ENCODE data around the gene SPAG17.

Gene SPAG17

GRCh38 chr1:118151312-118151937, 33.6 kb downstream of the SPAG17 start:
- Mint-ChIP-seq H3K36me3 (no peaks in the 10 kb centered on the region), H3K4me3 (no peak overlapping the region), H3K27ac (no peak overlapping the region), H3K4me1 (no peaks in the 10 kb centered on the region), H3K27me3 (no peaks in the 10 kb centered on the region), H3K9me3 (peaks cover 0 to 2% of the 10 kb centered on the region in 2 donors)
- ATAC-seq (replicated peaks) (no peak), DNase-seq (peak; percentile 18)

GRCh38 chr1:118149799-118150198, 35.2 kb downstream of the SPAG17 start:
- H3K36me3 Mint-ChIP-seq, result no peaks in the 10 kb centered on the region
- no peaks in the 10 kb centered on the region for H3K27me3 Mint-ChIP-seq
- no peak overlapping the region for H3K27ac Mint-ChIP-seq

GRCh38 chr1:118148034-118148433, 37.0 kb downstream of the SPAG17 start:
- Mint-ChIP-seq H3K9me3 (peaks cover 0 to 2% of the 10 kb centered on the region in 2 donors), H3K27me3 (peaks cover 5 to 9% of the 10 kb centered on the region in 2 donors), H3K36me3 (no peaks in the 10 kb centered on the region), H3K27ac (no peak overlapping the region), H3K4me1 (no peaks in the 10 kb centered on the region), H3K4me3 (no peak overlapping the region)
- DNase-seq (no peak), ATAC-seq (replicated peaks) (no peak)

More at GRCh38 chr1:118149799-118150198, 35.2 kb downstream of the SPAG17 start:
- ATAC-seq (replicated peaks) (no peak), DNase-seq (no peak)
- Mint-ChIP-seq H3K4me1 (no peaks in the 10 kb centered on the region), H3K4me3 (no peak overlapping the region), H3K9me3 (peaks cover 0 to 2% of the 10 kb centered on the region in 2 donors)

GRCh38 chr1:118147522-118147921, 37.5 kb downstream of the SPAG17 start:
- DNase-seq, result no peak
- Mint-ChIP-seq H3K4me3 (no peak overlapping the region), H3K27ac (no peak overlapping the region), H3K9me3 (peaks cover 0 to 2% of the 10 kb centered on the region in 2 donors), H3K4me1 (no peaks in the 10 kb centered on the region), H3K27me3 (peaks cover 5 to 9% of the 10 kb centered on the region in 2 donors), H3K36me3 (no peaks in the 10 kb centered on the region)
- no peak for ATAC-seq (replicated peaks)

- Mint-ChIP-seq H3K9me3 (peaks cover 0 to 2% of the 10 kb centered on the region in 2 donors), H3K27me3 (peaks cover 5 to 9% of the 10 kb centered on the region in 2 donors), H3K4me3 (no peak overlapping the region), H3K4me1 (no peaks in the 10 kb centered on the region), H3K36me3 (no peaks in the 10 kb centered on the region), H3K27ac (no peak overlapping the region)
- ATAC-seq (replicated peaks), result no peak
- no peak for DNase-seq
Observed at GRCh38 chr1:118145721-118146120, 39.3 kb downstream of the SPAG17 start.

GRCh38 chr1:118144684-118145083, 40.3 kb downstream of the SPAG17 start:
- Mint-ChIP-seq H3K9me3 (peaks cover 0 to 3% of the 10 kb centered on the region in 2 donors), H3K27me3 (peaks cover 6 to 9% of the 10 kb centered on the region in 2 donors), H3K36me3 (no peaks in the 10 kb centered on the region), H3K4me3 (no peak overlapping the region), H3K4me1 (no peaks in the 10 kb centered on the region), H3K27ac (no peak overlapping the region)
- ATAC-seq (replicated peaks), result no peak
- no peak for DNase-seq

- Mint-ChIP-seq H3K36me3 (no peaks in the 10 kb centered on the region), H3K4me3 (no peak overlapping the region), H3K9me3 (peaks cover 0 to 3% of the 10 kb centered on the region in 2 donors), H3K27me3 (peaks cover 9 to 10% of the 10 kb centered on the region in 2 donors), H3K27ac (no peak overlapping the region), H3K4me1 (no peaks in the 10 kb centered on the region)
- no peak for ATAC-seq (replicated peaks)
- DNase-seq, result no peak
Observed at GRCh38 chr1:118143831-118144230, 41.2 kb downstream of the SPAG17 start.

GRCh38 chr1:118143121-118143520, 41.9 kb downstream of the SPAG17 start:
- no peaks in the 10 kb centered on the region for H3K4me1 Mint-ChIP-seq
- peaks cover 9 to 11% of the 10 kb centered on the region in 2 donors for H3K27me3 Mint-ChIP-seq
- H3K27ac Mint-ChIP-seq, result no peak overlapping the region
- H3K4me3 Mint-ChIP-seq, result no peak overlapping the region
- DNase-seq, result no peak
- H3K36me3 Mint-ChIP-seq, result no peaks in the 10 kb centered on the region
- ATAC-seq (replicated peaks), result no peak
- peaks cover 0 to 1% of the 10 kb centered on the region in 2 donors for H3K9me3 Mint-ChIP-seq

- Mint-ChIP-seq H3K9me3 (peaks cover 1 to 3% of the 10 kb centered on the region in 2 donors), H3K4me1 (no peaks in the 10 kb centered on the region), H3K27me3 (peaks cover 9 to 15% of the 10 kb centered on the region in 2 donors), H3K27ac (no peak overlapping the region), H3K36me3 (no peaks in the 10 kb centered on the region), H3K4me3 (no peak overlapping the region)
- DNase-seq, result no peak
- no peak for ATAC-seq (replicated peaks)
Observed at GRCh38 chr1:118142546-118142945, 42.5 kb downstream of the SPAG17 start.

GRCh38 chr1:118137900-118138299, 47.1 kb downstream of the SPAG17 start:
- no peak for ATAC-seq (replicated peaks)
- peaks cover 5 to 7% of the 10 kb centered on the region in 2 donors for H3K4me1 Mint-ChIP-seq
- no peak overlapping the region for H3K4me3 Mint-ChIP-seq
- no peak for DNase-seq
- H3K9me3 Mint-ChIP-seq, result peaks cover 1 to 3% of the 10 kb centered on the region in 2 donors
- peaks cover 0 to 11% of the 10 kb centered on the region in 2 donors for H3K27me3 Mint-ChIP-seq
- no peak overlapping the region for H3K27ac Mint-ChIP-seq
- no peaks in the 10 kb centered on the region for H3K36me3 Mint-ChIP-seq

- Mint-ChIP-seq H3K27ac (no peak overlapping the region), H3K36me3 (no peaks in the 10 kb centered on the region), H3K4me3 (peak overlapping the region; percentile 26 to 30), H3K9me3 (peaks cover 1 to 3% of the 10 kb centered on the region in 2 donors), H3K27me3 (peaks cover 6 to 11% of the 10 kb centered on the region in 2 donors), H3K4me1 (peaks cover 5 to 7% of the 10 kb centered on the region in 2 donors)
- DNase-seq (peak; percentile 48), ATAC-seq (replicated peaks) (peak; percentile 99)
Observed at GRCh38 chr1:118136187-118136941, 48.7 kb downstream of the SPAG17 start.

GRCh38 chr1:118132000-118132399, 53.0 kb downstream of the SPAG17 start:
- H3K4me1 Mint-ChIP-seq, result peaks cover 5 to 7% of the 10 kb centered on the region in 2 donors
- H3K4me3 Mint-ChIP-seq, result no peak overlapping the region
- ATAC-seq (replicated peaks) (no peak), DNase-seq (no peak)
- H3K27me3 Mint-ChIP-seq, result peaks cover 3 to 6% of the 10 kb centered on the region in 2 donors
- H3K9me3 Mint-ChIP-seq, result no peaks in the 10 kb centered on the region
- no peaks in the 10 kb centered on the region for H3K36me3 Mint-ChIP-seq
- no peak overlapping the region for H3K27ac Mint-ChIP-seq

- no peak overlapping the region for H3K4me3 Mint-ChIP-seq
- H3K27ac Mint-ChIP-seq, result no peak overlapping the region
- H3K4me1 Mint-ChIP-seq, result no peaks in the 10 kb centered on the region
- ATAC-seq (replicated peaks), result no peak
- H3K9me3 Mint-ChIP-seq, result peaks cover 0 to 2% of the 10 kb centered on the region in 2 donors
- no peaks in the 10 kb centered on the region for H3K36me3 Mint-ChIP-seq
- no peak for DNase-seq
- peaks cover 3 to 6% of the 10 kb centered on the region in 2 donors for H3K27me3 Mint-ChIP-seq
Observed at GRCh38 chr1:118128761-118129160, 56.3 kb downstream of the SPAG17 start.

GRCh38 chr1:118124064-118124463, 61.0 kb downstream of the SPAG17 start:
- no peaks in the 10 kb centered on the region for H3K36me3 Mint-ChIP-seq
- peaks cover 0 to 2% of the 10 kb centered on the region in 2 donors for H3K9me3 Mint-ChIP-seq
- no peaks in the 10 kb centered on the region for H3K27me3 Mint-ChIP-seq
- no peaks in the 10 kb centered on the region for H3K4me1 Mint-ChIP-seq
- H3K4me3 Mint-ChIP-seq, result no peak overlapping the region
- H3K27ac Mint-ChIP-seq, result no peak overlapping the region
- DNase-seq, result no peak
- no peak for ATAC-seq (replicated peaks)
